ENCODE data around the gene ZFAND3.

DNA sequence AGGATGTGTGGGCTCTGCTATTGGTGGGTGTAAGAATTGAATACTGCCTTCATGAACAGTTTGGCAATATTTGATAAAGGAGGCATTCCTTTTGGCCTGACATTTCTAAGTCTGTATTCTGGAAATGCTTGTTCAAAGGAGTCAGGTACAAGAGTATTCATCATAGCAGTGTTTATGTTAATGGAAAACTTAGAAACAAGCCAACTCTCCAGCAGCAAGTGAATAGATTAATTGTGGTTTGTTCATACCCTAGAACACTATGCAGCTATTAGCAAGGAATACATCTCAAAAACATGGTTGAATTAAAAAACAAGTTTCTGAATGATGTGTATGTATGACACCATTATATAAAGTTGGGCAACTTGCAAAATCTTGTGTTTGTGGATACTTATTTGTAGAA is 195.8 kb downstream of the ZFAND3 start:
- TF ChIP-seq CTCF (IDR thresholded peaks at IDR 0.05; ENCODE audit: poor library complexity) (no peak), EZH2 (IDR thresholded peaks at IDR 0.05; ENCODE audit: borderline replicate concordance) (no peak), EZH2phosphoT487 (IDR thresholded peaks at IDR 0.05; ENCODE audit: low read depth, severe bottlenecking, unreplicated experiment) (no peak)

Measured in hepatocyte (in vitro differentiated cells).